Gastrocnemius medialis (tissue), 4 donors: ENCODE measurements around the gene MID2. TPM values are rescaled to one million over a fixed set of nuclear protein-coding genes. Genes with fewer than 3 reads are reported as not detected.
"Not testable (repeated sequence)": the region's sequence is repeated elsewhere in the genome, so short reads cannot be mapped to it uniquely, and the experiment has no call there.

ENCODE experiments used
- ATAC-seq, 2 donors: fragments of 150-250 bp; one replicate each; pipeline ENCODE4 v1.9.1; 2016
- DNase-seq, 2 donors: peaks; one replicate each; pipeline ENCODE4 v3.0.0-alpha.2; 2019
- H3K27ac ChIP-seq, 4 donors: fragments of 200-600 bp; sonication (generic); 1 replicate in 1 of 4; 2 replicates in 3 of 4; pipeline ENCODE4 v1.5.1; 2016 to 2018; ENCODE audit warnings: mild to moderate bottlenecking in 2 of 4, moderate library complexity in 1 of 4
- H3K27me3 ChIP-seq, 3 donors: fragments of 200-600 bp; sonication (generic) in 2 of 3; 1 replicate in 1 of 3; 2 replicates in 2 of 3; pipeline versions ENCODE4 v1.5.1 to v1.6.0; 2016 to 2019; ENCODE audit warnings: mild to moderate bottlenecking in 1 of 3, moderate library complexity in 1 of 3
- H3K36me3 ChIP-seq, 2 donors: fragments of 200-600 bp; sonication (generic) in 1 of 2; one replicate each; pipeline ENCODE4 v1.5.1; 2017 to 2018
- H3K4me1 ChIP-seq, 2 donors: fragments of 200-600 bp; sonication (generic) in 1 of 2; one replicate each; pipeline ENCODE4 v1.5.1; 2016 to 2017; ENCODE audit warnings: mild to moderate bottlenecking in 2 of 2
- H3K4me3 ChIP-seq, 4 donors: fragments of 200-600 bp; sonication (generic) in 3 of 4; 1 replicate in 1 of 4; 2 replicates in 3 of 4; pipeline ENCODE4 v1.5.1; 2016 to 2019; ENCODE audit warnings: mild to moderate bottlenecking in 2 of 4
- H3K9me3 ChIP-seq, 3 donors: fragments of 200-600 bp; sonication (generic) in 2 of 3; 1 replicate in 1 of 3; 2 replicates in 2 of 3; pipeline ENCODE4 v1.5.1; 2016 to 2019
- CTCF ChIP-seq, 5 experiments: fragments of 450-650 bp in 3 of 5; fragments of 200-600 bp in 2 of 5; sonication (generic) in 2 of 5; IDR thresholded peaks in 4 of 5; conservative IDR thresholded peaks in 1 of 5; 1 replicate in 4 of 5; 2 replicates in 1 of 5; pipeline ENCODE4 v1.5.1; 2016 to 2019; ENCODE audit warnings: antibody characterized with exemption in 5 of 5, mild to moderate bottlenecking in 3 of 5, moderate library complexity in 3 of 5
- POLR2A ChIP-seq, 2 donors: fragments of 450-650 bp; IDR thresholded peaks; one replicate each; pipeline ENCODE4 v1.6.1; 2017; ENCODE audit warnings: antibody characterized with exemption in 2 of 2, mild to moderate bottlenecking in 2 of 2, moderate library complexity in 2 of 2
- in situ Hi-C, 4 donors: fragments of 200-750 bp; cut with MboI; loops; one replicate each; pipeline versions ENCODE4 v1.15.0 to v1.8.0; 2017; ENCODE audit warnings: low sequenced_read_pairs in 4 of 4
- intact Hi-C: fragments of 100-400 bp; cut with DNase I; formaldehyde crosslinking; loops from one replicate; pipeline ENCODE4 v1.15.1; 2023; ENCODE audit warnings: low total_unique reads
- total RNA-seq, 4 donors: library from RNA; depleted of rRNA; stranded (reverse); fragments of >200 nt; gene quantifications; one replicate each; pipeline versions ENCODE4 v1.1.0 to v1.2.3, GENCODE V29; 2016

The MID2 gene
- total RNA-seq, 4 donors from 2014 or later: 20.5 to 25.4 (median 23.9) TPM

- Histone ChIP-seq H3K27ac (no peak overlapping the region), H3K27me3 (no peaks in the 10 kb centered on the region), H3K4me3 (no peak overlapping the region), H3K36me3 (no peaks in the 10 kb centered on the region), H3K4me1 (peaks cover 18 to 28% of the 10 kb centered on the region in 2 donors), H3K9me3 (no peaks in the 10 kb centered on the region)
- DNase-seq (no peak), ATAC-seq (no peak)
- TF ChIP-seq POLR2A (IDR thresholded peaks at IDR 0.05) (no peak), CTCF (IDR thresholded peaks at IDR 0.05 in 4 of 5, conservative IDR thresholded peaks at IDR 0.05 in 1 of 5) (no peak)
- in situ Hi-C loops (no loop called here), intact Hi-C loops (no loop called here)
Measured at GRCh38 chrX:107851215-107851614, 25.5 kb downstream of the MID2 start.

- H3K4me3 ChIP-seq, intact Hi-C loops, DNase-seq, H3K9me3 ChIP-seq, H3K36me3 ChIP-seq, in situ Hi-C loops, H3K27me3 ChIP-seq, ATAC-seq, H3K27ac ChIP-seq: not testable (repeated sequence)
- peaks cover 18 to 24% of the 10 kb centered on the region in 2 donors for H3K4me1 ChIP-seq
Measured at GRCh38 chrX:107851665-107852064, 26.0 kb downstream of the MID2 start.

GRCh38 chrX:107856289-107856688 lies 30.6 kb downstream of the MID2 start:
- ATAC-seq: no peak
- Histone ChIP-seq H3K36me3 (no peaks in the 10 kb centered on the region), H3K4me1 (peaks cover 0 to 11% of the 10 kb centered on the region in 2 donors), H3K27me3 (no peaks in the 10 kb centered on the region), H3K27ac (no peak overlapping the region), H3K4me3 (no peak overlapping the region), H3K9me3 (no peaks in the 10 kb centered on the region)
- in situ Hi-C loops: no loop called here
- intact Hi-C loops: no loop called here
- TF ChIP-seq CTCF (IDR thresholded peaks at IDR 0.05 in 4 of 5, conservative IDR thresholded peaks at IDR 0.05 in 1 of 5) (no peak), POLR2A (IDR thresholded peaks at IDR 0.05) (no peak)
- no peak for DNase-seq

- ATAC-seq, DNase-seq, intact Hi-C loops, in situ Hi-C loops, H3K9me3 ChIP-seq, H3K27me3 ChIP-seq, H3K36me3 ChIP-seq, H3K4me3 ChIP-seq, H3K27ac ChIP-seq: not testable (repeated sequence)
- H3K4me1 ChIP-seq: peaks cover 0 to 11% of the 10 kb centered on the region in 2 donors
Measured at GRCh38 chrX:107857041-107857440, 31.4 kb downstream of the MID2 start.

- Histone ChIP-seq H3K36me3 (no peaks in the 10 kb centered on the region), H3K4me3 (no peak overlapping the region), H3K27ac (no peak overlapping the region), H3K9me3 (no peaks in the 10 kb centered on the region), H3K27me3 (no peaks in the 10 kb centered on the region), H3K4me1 (peaks cover 0 to 11% of the 10 kb centered on the region in 2 donors)
- DNase-seq: no peak
- intact Hi-C loops (no loop called here), in situ Hi-C loops (no loop called here)
- TF ChIP-seq CTCF (IDR thresholded peaks at IDR 0.05 in 4 of 5, conservative IDR thresholded peaks at IDR 0.05 in 1 of 5): no peak
- TF ChIP-seq POLR2A (IDR thresholded peaks at IDR 0.05): no peak
- no peak for ATAC-seq
Measured at GRCh38 chrX:107857837-107858236, 32.2 kb downstream of the MID2 start.

- no peaks in the 10 kb centered on the region for H3K36me3 ChIP-seq
- no peaks in the 10 kb centered on the region for H3K9me3 ChIP-seq
- H3K27me3 ChIP-seq: no peaks in the 10 kb centered on the region
- ATAC-seq: no peak
- DNase-seq: no peak
- in situ Hi-C loops (no loop called here), intact Hi-C loops (no loop called here)
- no peak overlapping the region for H3K4me3 ChIP-seq
- TF ChIP-seq POLR2A (IDR thresholded peaks at IDR 0.05): no peak
- TF ChIP-seq CTCF (IDR thresholded peaks at IDR 0.05 in 4 of 5, conservative IDR thresholded peaks at IDR 0.05 in 1 of 5): no peak
- peaks cover 0 to 1% of the 10 kb centered on the region in 2 donors for H3K4me1 ChIP-seq
- no peak overlapping the region for H3K27ac ChIP-seq
Measured at GRCh38 chrX:107861056-107861455, 35.4 kb downstream of the MID2 start.
